ENCODE data around the gene UBR4.

GRCh38 chr1:19204446-19205266 lies 5.4 kb downstream of the UBR4 start:
- TF ChIP-seq CTCF (IDR thresholded peaks at IDR 0.05) (no peak), POLR2AphosphoS5 (IDR thresholded peaks at IDR 0.05; ENCODE audit: low read depth, low read length) (no peak), REST (IDR thresholded peaks at IDR 0.05; ENCODE audit: insufficient read depth in 1 of 2, low read depth in 2 of 2, low read length in 1 of 2) (no peak), SIN3A (IDR thresholded peaks at IDR 0.05; ENCODE audit: borderline replicate concordance, insufficient read depth, low read depth, low read length) (no peak)

All from Panc1 (cell line).